Measurements from ENCODE around the gene KIAA1217.

- TF ChIP-seq GATA2 (CRISPR knock-in tag; IDR thresholded peaks at IDR 0.05) (no peak), USF2 (IDR thresholded peaks at IDR 0.05; ENCODE audit: borderline replicate concordance, low read depth, low read length) (no peak), EZH2phosphoT487 (IDR thresholded peaks at IDR 0.05; ENCODE audit: borderline replicate concordance, low read depth) (no peak), CTCF (IDR thresholded peaks at IDR 0.05) (no peak), FOXM1 (IDR thresholded peaks at IDR 0.05; ENCODE audit: low read depth) (no peak), POLR2AphosphoS5 (IDR thresholded peaks at IDR 0.05; ENCODE audit: low read depth, low read length) (no peak), NRF1 (IDR thresholded peaks at IDR 0.05; ENCODE audit: low read depth, low read length) (no peak), TCF12 (IDR thresholded peaks at IDR 0.05) (no peak), JUND (IDR thresholded peaks at IDR 0.05) (no peak), USF1 (IDR thresholded peaks at IDR 0.05; ENCODE audit: borderline replicate concordance, low read depth) (no peak), EP300 (IDR thresholded peaks at IDR 0.05; ENCODE audit: borderline replicate concordance in 1 of 2, low read depth in 1 of 2, low read length in 1 of 2) (no peak), FOXJ3 (CRISPR knock-in tag; IDR thresholded peaks at IDR 0.05) (no peak), IRF3 (IDR thresholded peaks at IDR 0.05; ENCODE audit: low read depth, low read length) (no peak), GABPA (IDR thresholded peaks at IDR 0.05; ENCODE audit: low read depth) (no peak)
These were observed 285.3 kb downstream of the KIAA1217 start for GRCh38 chr10:24494236-24494635.
